RPMI8226 (cell line): ENCODE results near the gene SLC39A12.

ENCODE experiments used
- DNase-seq: peaks from one replicate; pipeline ENCODE4 v3.0.0-alpha.2; 2015

SLC39A12 gene

DNA sequence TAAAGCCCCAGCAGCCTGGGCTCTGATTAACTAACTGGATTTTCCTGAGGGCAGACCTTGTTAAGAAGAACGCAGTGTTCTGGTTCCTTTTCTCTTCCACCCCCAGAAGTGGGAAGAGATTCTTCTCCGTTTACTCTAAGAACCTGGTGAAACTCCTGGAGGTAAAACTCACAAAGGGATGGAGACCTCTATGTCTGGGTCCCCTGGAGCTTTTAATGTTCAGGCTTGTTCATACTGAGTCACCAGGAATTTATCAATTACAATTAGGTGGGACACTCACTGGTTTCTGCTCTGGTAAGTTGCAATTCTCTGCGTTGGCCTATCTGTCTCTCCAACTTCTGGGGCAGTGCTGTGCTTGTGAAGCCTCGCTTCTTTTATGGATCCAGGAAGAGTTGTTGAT is 115.2 kb downstream of the SLC39A12 start:
- no peak for DNase-seq

- DNase-seq = no peak
These were observed 116.7 kb downstream of the SLC39A12 start for GRCh38 chr10:18068401-18068800.

- DNase-seq = no peak
These were observed 119.9 kb downstream of the SLC39A12 start for GRCh38 chr10:18071591-18071990.

- no peak for DNase-seq
These were observed 121.6 kb downstream of the SLC39A12 start for GRCh38 chr10:18073314-18073713.

GRCh38 chr10:18075881-18076280 is 124.2 kb downstream of the SLC39A12 start:
- DNase-seq = no peak

- DNase-seq = no peak
These were observed 128.1 kb downstream of the SLC39A12 start for GRCh38 chr10:18079665-18080295.

GRCh38 chr10:18082381-18082780 is 130.7 kb downstream of the SLC39A12 start:
- no peak for DNase-seq

- no peak for DNase-seq
These were observed 134.1 kb downstream of the SLC39A12 start for GRCh38 chr10:18085855-18086254.

GRCh38 chr10:18086746-18087145 is 135.0 kb downstream of the SLC39A12 start:
- no peak for DNase-seq

DNA sequence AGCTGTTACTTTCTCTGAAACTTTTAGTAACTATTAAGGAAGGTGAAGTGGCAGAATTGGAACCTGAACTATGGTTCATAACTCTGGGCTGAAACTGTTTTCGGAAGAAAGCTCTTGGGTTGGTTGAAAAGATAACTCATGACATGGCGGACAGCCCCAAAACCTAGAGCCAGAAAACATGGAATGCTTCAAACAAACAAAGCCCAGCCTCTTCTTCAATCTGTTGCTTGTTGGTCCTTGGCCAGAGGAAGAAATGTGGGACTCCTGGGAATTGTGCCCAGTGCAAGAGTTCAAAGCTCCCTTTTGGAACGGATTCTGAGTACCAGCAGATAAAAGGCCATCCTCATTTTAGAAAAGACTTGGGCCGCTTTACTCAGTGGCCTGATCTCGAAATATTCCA is 135.6 kb downstream of the SLC39A12 start:
- DNase-seq = no peak
